IPS-18a (cell line): ENCODE data around the gene UVRAG.

Experiments
- H3K27ac ChIP-seq: one replicate; pipeline ENCODE4 v1.5.1; 2013; ENCODE audit warnings: low read length
- H3K27me3 ChIP-seq: one replicate; pipeline ENCODE4 v1.6.1; 2013; ENCODE audit warnings: mild to moderate bottlenecking, low read length; ENCODE audit not compliant: control insufficient read depth, insufficient read depth
- H3K36me3 ChIP-seq: one replicate; pipeline ENCODE4 v1.6.1; 2013; ENCODE audit warnings: low read depth, low read length; ENCODE audit not compliant: control insufficient read depth
- H3K4me1 ChIP-seq: one replicate; pipeline ENCODE4 v1.6.1; 2013; ENCODE audit warnings: low read depth, low read length; ENCODE audit not compliant: control insufficient read depth
- H3K4me3 ChIP-seq: one replicate; pipeline ENCODE4 v1.5.1; 2013; ENCODE audit warnings: low read length
- H3K9ac ChIP-seq: one replicate; pipeline ENCODE4 v1.6.1; 2013; ENCODE audit warnings: mild to moderate bottlenecking, low read length, moderate library complexity
- H3K9me3 ChIP-seq: one replicate; pipeline ENCODE4 v1.6.1; 2013; ENCODE audit warnings: low read depth, low read length; ENCODE audit not compliant: control insufficient read depth

UVRAG gene

GRCh38 chr11:75986966-75987365 is 172.0 kb downstream of the UVRAG start:
- Histone ChIP-seq H3K27ac (no peak overlapping the region), H3K9me3 (no peaks in the 10 kb centered on the region), H3K36me3 (peaks cover 11% of the 10 kb centered on the region), H3K4me1 (no peaks in the 10 kb centered on the region), H3K9ac (no peak overlapping the region), H3K27me3 (no peaks in the 10 kb centered on the region), H3K4me3 (no peak overlapping the region)

- Histone ChIP-seq H3K9ac (no peak overlapping the region), H3K4me1 (no peaks in the 10 kb centered on the region), H3K4me3 (no peak overlapping the region), H3K27me3 (no peaks in the 10 kb centered on the region), H3K27ac (no peak overlapping the region), H3K9me3 (no peaks in the 10 kb centered on the region), H3K36me3 (no peaks in the 10 kb centered on the region)
Observed at GRCh38 chr11:75993126-75993525, 178.1 kb downstream of the UVRAG start.

GRCh38 chr11:75994616-75995015 is 179.6 kb downstream of the UVRAG start:
- Histone ChIP-seq H3K4me3 (no peak overlapping the region), H3K27me3 (no peaks in the 10 kb centered on the region)

GRCh38 chr11:75996523-75997442 is 181.8 kb downstream of the UVRAG start:
- H3K4me1 ChIP-seq, result no peaks in the 10 kb centered on the region
- peaks cover 4% of the 10 kb centered on the region for H3K9me3 ChIP-seq
- H3K4me3 ChIP-seq, result no peak overlapping the region
- no peaks in the 10 kb centered on the region for H3K27me3 ChIP-seq
- H3K9ac ChIP-seq, result no peak overlapping the region
- H3K36me3 ChIP-seq, result no peaks in the 10 kb centered on the region
- no peak overlapping the region for H3K27ac ChIP-seq

More at GRCh38 chr11:75994616-75995015, 179.6 kb downstream of the UVRAG start:
- H3K9ac ChIP-seq, result no peak overlapping the region
- H3K4me1 ChIP-seq, result no peaks in the 10 kb centered on the region
- no peaks in the 10 kb centered on the region for H3K9me3 ChIP-seq
- H3K27ac ChIP-seq, result no peak overlapping the region
- H3K36me3 ChIP-seq, result no peaks in the 10 kb centered on the region

GRCh38 chr11:76004400-76004799 is 189.4 kb downstream of the UVRAG start:
- H3K36me3 ChIP-seq, result peaks cover 10% of the 10 kb centered on the region
- no peak overlapping the region for H3K9ac ChIP-seq
- H3K27me3 ChIP-seq, result no peaks in the 10 kb centered on the region
- H3K4me3 ChIP-seq, result no peak overlapping the region
- no peaks in the 10 kb centered on the region for H3K4me1 ChIP-seq
- H3K27ac ChIP-seq, result no peak overlapping the region
- peaks cover 4% of the 10 kb centered on the region for H3K9me3 ChIP-seq

- Histone ChIP-seq H3K27me3 (no peaks in the 10 kb centered on the region), H3K9me3 (no peaks in the 10 kb centered on the region), H3K27ac (no peak overlapping the region), H3K36me3 (peaks cover 10% of the 10 kb centered on the region), H3K4me3 (no peak overlapping the region), H3K9ac (no peak overlapping the region), H3K4me1 (no peaks in the 10 kb centered on the region)
Observed at GRCh38 chr11:76005756-76006155, 190.7 kb downstream of the UVRAG start.

- Histone ChIP-seq H3K9me3 (no peaks in the 10 kb centered on the region), H3K27ac (no peak overlapping the region), H3K36me3 (peaks cover 10% of the 10 kb centered on the region), H3K27me3 (no peaks in the 10 kb centered on the region), H3K4me1 (no peaks in the 10 kb centered on the region), H3K4me3 (no peak overlapping the region), H3K9ac (no peak overlapping the region)
Observed at GRCh38 chr11:76007166-76007565, 192.2 kb downstream of the UVRAG start.

- no peak overlapping the region for H3K27ac ChIP-seq
- peaks cover 10% of the 10 kb centered on the region for H3K36me3 ChIP-seq
- H3K4me3 ChIP-seq, result no peak overlapping the region
Observed at GRCh38 chr11:76008474-76008873, 193.5 kb downstream of the UVRAG start.

GRCh38 chr11:76010051-76010450 is 195.0 kb downstream of the UVRAG start:
- H3K4me3 ChIP-seq, result no peak overlapping the region
- H3K4me1 ChIP-seq, result no peaks in the 10 kb centered on the region
- no peaks in the 10 kb centered on the region for H3K27me3 ChIP-seq
- no peak overlapping the region for H3K9ac ChIP-seq
- H3K36me3 ChIP-seq, result peaks cover 6% of the 10 kb centered on the region
- no peak overlapping the region for H3K27ac ChIP-seq
- H3K9me3 ChIP-seq, result no peaks in the 10 kb centered on the region

More at GRCh38 chr11:76008474-76008873, 193.5 kb downstream of the UVRAG start:
- Histone ChIP-seq H3K9ac (no peak overlapping the region), H3K27me3 (no peaks in the 10 kb centered on the region), H3K9me3 (no peaks in the 10 kb centered on the region), H3K4me1 (no peaks in the 10 kb centered on the region)

- Histone ChIP-seq H3K4me3 (no peak overlapping the region), H3K9ac (no peak overlapping the region), H3K4me1 (no peaks in the 10 kb centered on the region), H3K27ac (no peak overlapping the region), H3K9me3 (no peaks in the 10 kb centered on the region), H3K27me3 (no peaks in the 10 kb centered on the region), H3K36me3 (peaks cover 8% of the 10 kb centered on the region)
Observed at GRCh38 chr11:76013526-76013925, 198.5 kb downstream of the UVRAG start.

- no peaks in the 10 kb centered on the region for H3K36me3 ChIP-seq
- H3K27me3 ChIP-seq, result no peaks in the 10 kb centered on the region
- H3K27ac ChIP-seq, result no peak overlapping the region
- H3K9me3 ChIP-seq, result no peaks in the 10 kb centered on the region
- no peak overlapping the region for H3K9ac ChIP-seq
- H3K4me1 ChIP-seq, result peaks cover 5% of the 10 kb centered on the region
- H3K4me3 ChIP-seq, result no peak overlapping the region
Observed at GRCh38 chr11:76023236-76024068, 208.4 kb downstream of the UVRAG start.
